HL-60/S4 treated with phorbol 12-myristate 13-acetate at 8.2 ng/mL for 4 days and 3 days (cell line): ENCODE measurements around the gene NTM.
"Not testable (repeated sequence)": the region's sequence is repeated elsewhere in the genome, so short reads cannot be mapped to it uniquely, and the experiment has no call there.

Source experiments
- in situ Hi-C: fragments of 300-500 bp; cut with MboI; formaldehyde crosslinking; loops from 2 replicates; pipeline ENCODE4 v1.15.0; 2022; ENCODE audit warnings: low sequenced_read_pairs

Gene NTM

GRCh38 chr11:131418189-131418588, 47.8 kb downstream of the NTM start:
- in situ Hi-C loops, result no loop called here

GRCh38 chr11:131421066-131421855, 50.8 kb downstream of the NTM start:
- in situ Hi-C loops, result no loop called here

- in situ Hi-C loops, result no loop called here
Observed at GRCh38 chr11:131422029-131422428, 51.6 kb downstream of the NTM start.

- in situ Hi-C loops, result no loop called here
Observed at GRCh38 chr11:131422496-131422895, 52.1 kb downstream of the NTM start.

- in situ Hi-C loops, result no loop called here
Observed at GRCh38 chr11:131423688-131424087, 53.3 kb downstream of the NTM start.

- in situ Hi-C loops, result not testable (repeated sequence)
Observed at GRCh38 chr11:131424257-131424876, 54.0 kb downstream of the NTM start.

- in situ Hi-C loops, result no loop called here
Observed at GRCh38 chr11:131425285-131425684, 54.9 kb downstream of the NTM start.

GRCh38 chr11:131428853-131429252, 58.4 kb downstream of the NTM start:
- in situ Hi-C loops, result no loop called here

GRCh38 chr11:131430473-131431208, 60.2 kb downstream of the NTM start:
- in situ Hi-C loops, result no loop called here

- in situ Hi-C loops, result no loop called here
Observed at GRCh38 chr11:131441051-131441810, 70.8 kb downstream of the NTM start.

- in situ Hi-C loops, result no loop called here
Observed at GRCh38 chr11:131446590-131447275, 76.3 kb downstream of the NTM start.

GRCh38 chr11:131447277-131447815, 76.9 kb downstream of the NTM start:
- in situ Hi-C loops, result no loop called here

- in situ Hi-C loops, result no loop called here
Observed at GRCh38 chr11:131447898-131448297, 77.5 kb downstream of the NTM start.

- in situ Hi-C loops, result no loop called here
Observed at GRCh38 chr11:131449036-131450019, 78.9 kb downstream of the NTM start.

- in situ Hi-C loops, result no loop called here
Observed at GRCh38 chr11:131454490-131454889, 84.1 kb downstream of the NTM start.

- in situ Hi-C loops, result no loop called here
Observed at GRCh38 chr11:131454989-131455388, 84.6 kb downstream of the NTM start.

GRCh38 chr11:131455843-131456704, 85.7 kb downstream of the NTM start:
- in situ Hi-C loops, result no loop called here

- in situ Hi-C loops, result no loop called here
Observed at GRCh38 chr11:131457163-131457562, 86.7 kb downstream of the NTM start.
